Panc1 (cell line): ENCODE results near the gene CDYL. TPM values are rescaled to one million over a fixed set of nuclear protein-coding genes. Genes with fewer than 3 reads are reported as not detected.

Experiments
- ATAC-seq: fragments of 200-7000 bp; cut with Tn5 transposase; 2 replicates; pipeline ENCODE4 v1.9.1; 2020; ENCODE audit warnings: mild to moderate bottlenecking, moderate library complexity
- BruUV-seq: library from RNA; stranded (reverse); fragments of 400-500 nt; replicated peaks from 2 replicates; lab custom pipeline; 2021; lab: Mats Ljungman, UMichigan
- CTCF ChIA-PET: fragments of 300-600 bp; sonication (Branson Sonifier 250); formaldehyde crosslinking; loops from one replicate; lab custom pipeline; 2022; ENCODE audit warnings: antibody characterized with exemption; lab: Charles Lee
- POLR2A ChIA-PET: fragments of 300-600 bp; sonication (Branson Sonifier 250); formaldehyde crosslinking; loops from one replicate; lab custom pipeline; 2022; ENCODE audit warnings: antibody characterized with exemption; lab: Charles Lee
- DNase-seq: peaks from one replicate; pipeline ENCODE4 v3.0.0-alpha.2; 2010; ENCODE audit warnings: low read depth, low spot score
- H3K27ac ChIP-seq: 2 replicates; pipeline ENCODE4 v1.5.1; 2011; ENCODE audit warnings: mild to moderate bottlenecking, low read length, inconsistent platforms
- H3K27me3 ChIP-seq: fragments of 200-500 bp; sonication (Bioruptor generic); 2 replicates; pipeline ENCODE4 v1.6.0; 2014; ENCODE audit warnings: low read length, inconsistent platforms; ENCODE audit not compliant: control insufficient read depth, insufficient read depth
- H3K36me3 ChIP-seq: fragments of 200-500 bp; sonication (Bioruptor generic); 2 replicates; pipeline ENCODE4 v1.5.1; 2014; ENCODE audit warnings: inconsistent platforms, mild to moderate bottlenecking, low read length, moderate library complexity; ENCODE audit not compliant: control insufficient read depth, insufficient read depth
- H3K4me1 ChIP-seq: 2 replicates; pipeline ENCODE4 v1.5.1; 2011; ENCODE audit warnings: inconsistent platforms, mild to moderate bottlenecking, low read length, moderate library complexity; ENCODE audit not compliant: control insufficient read depth, insufficient read depth
- H3K4me3 ChIP-seq, 2 experiments: 2 replicates each; pipeline ENCODE4 v1.5.1; 2011 to 2012; ENCODE audit warnings: low read depth in 2 of 2, low read length in 2 of 2, mild to moderate bottlenecking in 2 of 2, inconsistent platforms in 1 of 2, moderate library complexity in 1 of 2
- H3K9me3 ChIP-seq: fragments of 200-500 bp; sonication (Bioruptor generic); 2 replicates; pipeline ENCODE4 v1.5.1; 2014; ENCODE audit warnings: low read depth, mild to moderate bottlenecking, inconsistent platforms, low read length, moderate library complexity; ENCODE audit not compliant: control insufficient read depth, insufficient read depth
- CTCF ChIP-seq: fragments of 450-650 bp; IDR thresholded peaks from 2 replicates; pipeline ENCODE4 v1.5.1; 2017; ENCODE audit warnings: mild to moderate bottlenecking
- POLR2AphosphoS5 ChIP-seq: IDR thresholded peaks from 2 replicates; pipeline ENCODE4 v1.6.1; 2012; ENCODE audit warnings: mild to moderate bottlenecking, low read depth, low read length, moderate library complexity
- REST ChIP-seq, 2 experiments: IDR thresholded peaks; 2 replicates each; pipeline ENCODE4 v1.6.1; 2011 to 2012; ENCODE audit warnings: low read depth in 2 of 2, control low read depth in 1 of 2, low read length in 1 of 2, mild to moderate bottlenecking in 1 of 2, moderate library complexity in 1 of 2; ENCODE audit not compliant: insufficient read depth in 1 of 2
- SIN3A ChIP-seq: IDR thresholded peaks from 2 replicates; pipeline ENCODE4 v1.6.1; 2012; ENCODE audit warnings: low read depth, mild to moderate bottlenecking, low read length, moderate library complexity, borderline replicate concordance; ENCODE audit not compliant: insufficient read depth
- TCF7L2 ChIP-seq: IDR thresholded peaks from 2 replicates; pipeline ENCODE4 v1.6.1; 2011; ENCODE audit warnings: mild to moderate bottlenecking, low read depth, low read length, inconsistent platforms
- in situ Hi-C: cut with HindIII; loops from 2 replicates; pipeline ENCODE4 v1.10.0; 2016; ENCODE audit warnings: low sequenced_read_pairs, low pct_unique_long_range_greater_than_20kb
- intact Hi-C: fragments of 100-400 bp; cut with micrococcal nuclease; formaldehyde crosslinking; loops from one replicate; pipeline ENCODE4 v1.10.0; 2022; ENCODE audit not compliant: unreplicated experiment
- total RNA-seq: library from RNA; stranded (reverse); gene quantifications from one replicate; pipeline ENCODE4 v1.2.1, GENCODE V29; 2021; ENCODE audit not compliant: unreplicated experiment

Gene CDYL
- total RNA-seq, 1 experiment from 2014 or later = 61.4 TPM

GRCh38 chr6:4953440-4953839, 177.2 kb downstream of the CDYL start:
- no peaks in the 10 kb centered on the region for H3K27me3 ChIP-seq
- intact Hi-C loops = no loop called here
- in situ Hi-C loops = no loop called here
- ATAC-seq = no peak
- H3K27ac ChIP-seq = no peak overlapping the region
- H3K9me3 ChIP-seq = no peaks in the 10 kb centered on the region
- H3K4me1 ChIP-seq = no peaks in the 10 kb centered on the region
- no TSS peak for BruUV-seq
- H3K36me3 ChIP-seq = no peaks in the 10 kb centered on the region; the same call in 1 of the 2 replicates
- DNase-seq = no peak
- POLR2A ChIA-PET = no interaction called here
- no peak overlapping the region for H3K4me3 ChIP-seq
- TF ChIP-seq POLR2AphosphoS5 (no peak), CTCF (no peak), SIN3A (no peak), REST (IDR thresholded peaks at IDR 0.05; ENCODE audit: insufficient read depth in 1 of 2, low read depth in 2 of 2, low read length in 1 of 2) (no peak), TCF7L2 (no peak)
- CTCF ChIA-PET = interaction anchor here (0.5 kb wide), 1 partner anchor 51 kb away, joined by 3 read pairs; the partner anchor contains the start of gene RPP40

GRCh38 chr6:4956625-4957024, 180.4 kb downstream of the CDYL start:
- in situ Hi-C loops = no loop called here
- no peak overlapping the region for H3K27ac ChIP-seq
- no peak overlapping the region for H3K4me3 ChIP-seq
- ChIA-PET POLR2A (no interaction called here), CTCF (no interaction called here)
- no peaks in the 10 kb centered on the region; the same call in 1 of the 2 replicates for H3K36me3 ChIP-seq
- H3K27me3 ChIP-seq = no peaks in the 10 kb centered on the region
- no peak for ATAC-seq
- TF ChIP-seq POLR2AphosphoS5 (no peak), TCF7L2 (no peak), CTCF (no peak), REST (IDR thresholded peaks at IDR 0.05; ENCODE audit: insufficient read depth in 1 of 2, low read depth in 2 of 2, low read length in 1 of 2) (no peak), SIN3A (no peak)
- no peaks in the 10 kb centered on the region for H3K4me1 ChIP-seq
- intact Hi-C loops = no loop called here
- H3K9me3 ChIP-seq = no peaks in the 10 kb centered on the region
- no peak for DNase-seq
- BruUV-seq = no TSS peak
